ENCODE data around the gene PLPP6. TPM values are rescaled to one million over a fixed set of nuclear protein-coding genes. Genes with fewer than 3 reads are reported as not detected.

The PLPP6 gene
- total RNA-seq, 1 experiment from 2014 or later = 12.7 TPM

- DNase-seq (ENCODE audit: low spot score) = no peak
These were observed 38.0 kb downstream of the PLPP6 start for GRCh38 chr9:4700091-4700490.

GRCh38 chr9:4700932-4701331, 38.8 kb downstream of the PLPP6 start:
- DNase-seq (ENCODE audit: low spot score) = no peak

- no peak for DNase-seq (ENCODE audit: low spot score)
These were observed 39.4 kb downstream of the PLPP6 start for GRCh38 chr9:4701526-4701925.

- no peak for DNase-seq (ENCODE audit: low spot score)
These were observed 42.0 kb downstream of the PLPP6 start for GRCh38 chr9:4704129-4704528.

GRCh38 chr9:4706021-4706420, 43.9 kb downstream of the PLPP6 start:
- no peak for DNase-seq (ENCODE audit: low spot score)

GRCh38 chr9:4706971-4707622, 45.0 kb downstream of the PLPP6 start:
- no peak for DNase-seq (ENCODE audit: low spot score)

- no peak for DNase-seq (ENCODE audit: low spot score)
These were observed 47.3 kb downstream of the PLPP6 start for GRCh38 chr9:4709380-4709779.

- no peak for DNase-seq (ENCODE audit: low spot score)
These were observed 51.8 kb downstream of the PLPP6 start for GRCh38 chr9:4713849-4714248.

- DNase-seq (ENCODE audit: low spot score) = no peak
These were observed 52.3 kb downstream of the PLPP6 start for GRCh38 chr9:4714266-4715016.

Other genes with a start within 250 kb of the PLPP6 start
- gene SLC1A1, start 171.8 kb upstream of the PLPP6 start, total RNA-seq (2014; rRNA removed; shearing (Covaris generic)) = 39.4 and 40.7 TPM in 2 replicates
- 6.3 and 9.3 TPM in 2 replicates for gene SPATA6L, start 4.2 kb downstream of the PLPP6 start, total RNA-seq (2014; rRNA removed; shearing (Covaris generic))
- gene CDC37L1, start 17.3 kb downstream of the PLPP6 start, total RNA-seq (2014; rRNA removed; shearing (Covaris generic)) = 9.4 and 12.8 TPM in 2 replicates
- gene AK3, start 78.9 kb downstream of the PLPP6 start, total RNA-seq (2014; rRNA removed; shearing (Covaris generic)) = 114 TPM in 2 replicates
- 35.1 and 51.7 TPM in 2 replicates for gene RCL1, start 130.7 kb downstream of the PLPP6 start, total RNA-seq (2014; rRNA removed; shearing (Covaris generic))

Data from HT-29 (cell line).